ENCODE measurements around the gene HSPH1.

- no peak for TF ChIP-seq POLR2AphosphoS5 (IDR thresholded peaks at IDR 0.05)
- no peak for TF ChIP-seq CTCF (IDR thresholded peaks at IDR 0.05)
- no peak for TF ChIP-seq POLR2A (IDR thresholded peaks at IDR 0.05)
- TF ChIP-seq EP300 (IDR thresholded peaks at IDR 0.05): no peak
These were observed 12.1 kb downstream of the HSPH1 start for GRCh38 chr13:31149604-31150003.
